ENCODE data around the gene HDLBP.

HDLBP gene

DNA sequence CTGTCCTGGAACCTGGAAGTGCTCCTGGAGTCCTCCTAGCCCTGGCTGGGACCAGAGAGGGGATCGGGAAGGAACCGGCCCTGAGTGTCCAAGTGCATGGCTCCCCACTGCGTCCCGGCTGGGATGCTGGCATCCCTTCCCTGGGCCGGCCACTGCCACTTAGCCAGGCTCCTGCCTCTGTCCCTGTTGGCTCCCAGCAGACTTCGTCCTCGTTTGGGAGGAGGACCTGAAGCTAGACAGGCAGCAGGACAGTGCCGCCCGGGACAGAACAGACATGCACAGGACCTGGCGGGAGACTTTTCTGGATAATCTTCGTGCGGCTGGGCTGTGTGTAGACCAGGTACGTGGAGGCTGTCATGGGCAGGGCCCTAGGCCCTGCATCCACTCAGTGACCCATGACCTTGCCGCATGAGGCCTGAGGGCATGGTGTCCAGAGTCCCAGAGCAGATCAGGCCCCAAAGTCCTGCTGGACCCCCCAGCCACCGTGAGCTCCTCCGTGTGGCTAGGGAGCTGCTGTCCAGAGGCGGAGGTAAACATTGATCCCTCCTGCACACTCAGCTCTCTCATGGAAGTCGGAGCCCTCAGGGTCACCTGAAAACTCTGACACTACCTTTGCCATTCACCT lies 119.9 kb downstream of the HDLBP start:
- Histone ChIP-seq H3K27ac (ENCODE audit: low read depth, low read length) (no peak overlapping the region), H3K4me3 (ENCODE audit: insufficient read depth, low read length, poor library complexity, severe bottlenecking) (no peak overlapping the region), H4K20me1 (ENCODE audit: low read depth, low read length) (no peaks in the 10 kb centered on the region), H2AFZ (ENCODE audit: low read depth, low read length, severe bottlenecking) (no peak overlapping the region), H3F3A (ENCODE audit: insufficient read depth) (no peaks in the 10 kb centered on the region), H3K36me3 (ENCODE audit: low read length) (no peaks in the 10 kb centered on the region), H3K27me3 (ENCODE audit: low read length) (no peaks in the 10 kb centered on the region), H3K79me2 (ENCODE audit: insufficient read depth, low read length) (no peaks in the 10 kb centered on the region), H3K9me3 (ENCODE audit: insufficient read depth, low read length) (no peaks in the 10 kb centered on the region), H3K9me2 (replicated peaks; ENCODE audit: insufficient read depth, low read length) (no peaks in the 10 kb centered on the region), H3K9ac (ENCODE audit: low read length) (no peak overlapping the region), H3K4me2 (ENCODE audit: low read depth, low read length, poor library complexity, severe bottlenecking) (no peak overlapping the region)
- TF ChIP-seq CTCF (IDR thresholded peaks at IDR 0.05; ENCODE audit: insufficient read depth, low read length, poor library complexity, severe bottlenecking) = no peak
- no peak for TF ChIP-seq EZH2phosphoT487 (conservative IDR thresholded peaks at IDR 0.05; ENCODE audit: low read length)

- Histone ChIP-seq H3K9me3 (ENCODE audit: insufficient read depth, low read length) (no peaks in the 10 kb centered on the region), H3K4me3 (ENCODE audit: insufficient read depth, low read length, poor library complexity, severe bottlenecking) (no peak overlapping the region), H3K27me3 (ENCODE audit: low read length) (no peaks in the 10 kb centered on the region), H3K9ac (ENCODE audit: low read length) (no peak overlapping the region), H3K9me2 (replicated peaks; ENCODE audit: insufficient read depth, low read length) (no peaks in the 10 kb centered on the region), H3K4me2 (ENCODE audit: low read depth, low read length, poor library complexity, severe bottlenecking) (no peak overlapping the region), H3K79me2 (ENCODE audit: insufficient read depth, low read length) (no peaks in the 10 kb centered on the region), H2AFZ (ENCODE audit: low read depth, low read length, severe bottlenecking) (no peak overlapping the region), H3F3A (ENCODE audit: insufficient read depth) (no peaks in the 10 kb centered on the region), H4K20me1 (ENCODE audit: low read depth, low read length) (no peaks in the 10 kb centered on the region), H3K36me3 (ENCODE audit: low read length) (no peaks in the 10 kb centered on the region), H3K27ac (ENCODE audit: low read depth, low read length) (no peak overlapping the region)
- TF ChIP-seq EZH2phosphoT487 (conservative IDR thresholded peaks at IDR 0.05; ENCODE audit: low read length) (no peak), CTCF (IDR thresholded peaks at IDR 0.05; ENCODE audit: insufficient read depth, low read length, poor library complexity, severe bottlenecking) (no peak)
Observed at GRCh38 chr2:241194811-241195210, 120.7 kb downstream of the HDLBP start.

- no peak overlapping the region for H3K4me2 ChIP-seq (ENCODE audit: low read depth, low read length, poor library complexity, severe bottlenecking)
- no peaks in the 10 kb centered on the region for H3F3A ChIP-seq (ENCODE audit: insufficient read depth)
- no peaks in the 10 kb centered on the region for H4K20me1 ChIP-seq (ENCODE audit: low read depth, low read length)
- no peak overlapping the region for H3K27ac ChIP-seq (ENCODE audit: low read depth, low read length)
- H3K79me2 ChIP-seq (ENCODE audit: insufficient read depth, low read length) = no peaks in the 10 kb centered on the region
- H3K4me3 ChIP-seq (ENCODE audit: insufficient read depth, low read length, poor library complexity, severe bottlenecking) = no peak overlapping the region
- no peaks in the 10 kb centered on the region for H3K9me3 ChIP-seq (ENCODE audit: insufficient read depth, low read length)
- H2AFZ ChIP-seq (ENCODE audit: low read depth, low read length, severe bottlenecking) = no peak overlapping the region
- H3K9ac ChIP-seq (ENCODE audit: low read length) = no peak overlapping the region
- no peaks in the 10 kb centered on the region for H3K9me2 ChIP-seq (replicated peaks; ENCODE audit: insufficient read depth, low read length)
- H3K27me3 ChIP-seq (ENCODE audit: low read length) = no peaks in the 10 kb centered on the region
- no peaks in the 10 kb centered on the region for H3K36me3 ChIP-seq (ENCODE audit: low read length)
- TF ChIP-seq CTCF (IDR thresholded peaks at IDR 0.05; ENCODE audit: insufficient read depth, low read length, poor library complexity, severe bottlenecking) (no peak), EZH2phosphoT487 (conservative IDR thresholded peaks at IDR 0.05; ENCODE audit: low read length) (no peak)
Observed at GRCh38 chr2:241193271-241193670, 122.2 kb downstream of the HDLBP start.

Data from SU-DHL-6 (cell line).